ENCODE results near the gene GNPDA2.

GNPDA2 gene

DNA sequence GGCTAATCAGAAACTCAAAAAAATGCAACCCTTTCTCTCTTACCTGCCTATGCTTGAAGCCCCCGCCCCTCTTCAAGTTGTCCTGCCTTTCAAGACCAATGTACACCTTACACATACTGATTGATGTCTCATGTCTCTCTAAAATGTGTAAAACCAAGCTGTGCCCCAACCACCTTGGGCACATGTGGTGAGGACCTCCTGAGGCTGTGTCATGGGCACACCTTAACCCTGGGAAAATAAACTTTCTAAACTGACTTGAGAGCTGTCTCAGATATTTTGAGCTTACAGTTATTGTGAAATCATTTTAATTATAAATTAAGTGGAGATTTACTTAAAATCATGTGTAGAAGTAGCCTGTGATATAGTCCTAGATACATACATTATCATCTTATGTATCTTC is 25.9 kb downstream of the GNPDA2 start:
- Histone ChIP-seq H3K36me3 (ENCODE audit: control insufficient read depth, insufficient read depth, low read length) (no peaks in the 10 kb centered on the region; the same call in 1 of the 2 replicates), H3K4me3 (ENCODE audit: low read length) (no peak overlapping the region)
- no CpG with 5 or more reads among the region's 1 CpG for WGBS (ENCODE audit: insufficient coverage, insufficient read length)

DNA sequence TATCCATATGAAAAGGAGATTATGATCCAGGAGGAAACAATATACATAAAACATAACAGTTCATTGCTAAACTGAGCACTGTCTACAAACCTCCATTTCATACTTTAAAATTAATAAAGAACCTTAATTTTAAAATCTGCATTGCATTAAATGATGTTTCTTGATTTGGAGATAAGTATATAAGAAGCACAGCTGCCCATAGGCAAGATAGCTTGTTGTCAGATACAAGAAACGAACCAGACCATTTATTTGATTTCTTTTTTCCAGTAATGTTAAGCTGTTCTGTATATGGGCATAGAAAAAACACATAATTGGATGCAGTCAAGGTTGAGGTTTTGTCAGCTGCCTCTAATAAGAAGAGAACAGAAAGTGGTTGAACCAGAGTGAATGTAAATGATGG is 41.7 kb downstream of the GNPDA2 start:
- Histone ChIP-seq H3K27me3 (ENCODE audit: control insufficient read depth, insufficient read depth, low read length) (no peaks in the 10 kb centered on the region), H3K27ac (ENCODE audit: low read length) (no peak overlapping the region)
- WGBS (ENCODE audit: insufficient coverage, insufficient read length) = no CpG with 5 or more reads among the region's 1 CpG

More for the DNA sequence above, 25.9 kb downstream of the GNPDA2 start:
- no peak for DNase-seq (ENCODE audit: low read depth, low spot score)
- Histone ChIP-seq H3K27ac (ENCODE audit: low read length) (no peak overlapping the region), H3K4me1 (ENCODE audit: control insufficient read depth, insufficient read depth, low read length) (no peaks in the 10 kb centered on the region), H3K27me3 (ENCODE audit: control insufficient read depth, insufficient read depth, low read length) (no peaks in the 10 kb centered on the region), H3K9me3 (ENCODE audit: control insufficient read depth, insufficient read depth, low read length) (no peaks in the 10 kb centered on the region)

DNA sequence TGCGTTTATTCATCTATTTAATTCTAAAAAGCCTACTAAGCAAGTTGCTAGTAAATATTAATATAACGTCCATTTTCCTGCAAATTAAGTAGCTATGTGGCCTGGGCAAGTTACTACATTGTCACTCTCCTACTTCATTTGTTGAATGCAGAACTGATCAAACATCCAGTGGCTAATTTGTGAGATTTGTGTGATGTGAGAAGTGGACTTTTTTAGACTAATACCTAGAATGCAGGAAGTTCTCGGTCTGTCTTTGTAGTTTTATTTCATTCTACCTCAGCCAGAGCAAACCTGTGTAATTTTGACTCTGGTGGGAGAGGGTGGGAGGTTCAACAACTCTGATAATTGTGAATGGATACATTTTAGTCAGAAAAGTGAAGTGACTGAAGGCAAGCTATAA is 47.3 kb downstream of the GNPDA2 start:
- H3K9me3 ChIP-seq (ENCODE audit: control insufficient read depth, insufficient read depth, low read length) = no peaks in the 10 kb centered on the region
- H3K36me3 ChIP-seq (ENCODE audit: control insufficient read depth, insufficient read depth, low read length) = no peaks in the 10 kb centered on the region
- H3K27me3 ChIP-seq (ENCODE audit: control insufficient read depth, insufficient read depth, low read length) = no peaks in the 10 kb centered on the region
- peak overlapping the region; percentile 93; the same call in 1 of the 2 replicates for H3K4me3 ChIP-seq (ENCODE audit: low read length)
- no peaks in the 10 kb centered on the region for H3K4me1 ChIP-seq (ENCODE audit: control insufficient read depth, insufficient read depth, low read length)
- no CpG with 5 or more reads among the region's 3 CpGs for WGBS (ENCODE audit: insufficient coverage, insufficient read length)
- DNase-seq (ENCODE audit: low read depth, low spot score) = no peak
- no peak overlapping the region for H3K27ac ChIP-seq (ENCODE audit: low read length)

More for the DNA sequence above, 41.7 kb downstream of the GNPDA2 start:
- no peak for DNase-seq (ENCODE audit: low read depth, low spot score)
- Histone ChIP-seq H3K4me1 (ENCODE audit: control insufficient read depth, insufficient read depth, low read length) (no peaks in the 10 kb centered on the region), H3K36me3 (ENCODE audit: control insufficient read depth, insufficient read depth, low read length) (no peaks in the 10 kb centered on the region; the same call in 1 of the 2 replicates), H3K4me3 (ENCODE audit: low read length) (no peak overlapping the region), H3K9me3 (ENCODE audit: control insufficient read depth, insufficient read depth, low read length) (no peaks in the 10 kb centered on the region)

DNA sequence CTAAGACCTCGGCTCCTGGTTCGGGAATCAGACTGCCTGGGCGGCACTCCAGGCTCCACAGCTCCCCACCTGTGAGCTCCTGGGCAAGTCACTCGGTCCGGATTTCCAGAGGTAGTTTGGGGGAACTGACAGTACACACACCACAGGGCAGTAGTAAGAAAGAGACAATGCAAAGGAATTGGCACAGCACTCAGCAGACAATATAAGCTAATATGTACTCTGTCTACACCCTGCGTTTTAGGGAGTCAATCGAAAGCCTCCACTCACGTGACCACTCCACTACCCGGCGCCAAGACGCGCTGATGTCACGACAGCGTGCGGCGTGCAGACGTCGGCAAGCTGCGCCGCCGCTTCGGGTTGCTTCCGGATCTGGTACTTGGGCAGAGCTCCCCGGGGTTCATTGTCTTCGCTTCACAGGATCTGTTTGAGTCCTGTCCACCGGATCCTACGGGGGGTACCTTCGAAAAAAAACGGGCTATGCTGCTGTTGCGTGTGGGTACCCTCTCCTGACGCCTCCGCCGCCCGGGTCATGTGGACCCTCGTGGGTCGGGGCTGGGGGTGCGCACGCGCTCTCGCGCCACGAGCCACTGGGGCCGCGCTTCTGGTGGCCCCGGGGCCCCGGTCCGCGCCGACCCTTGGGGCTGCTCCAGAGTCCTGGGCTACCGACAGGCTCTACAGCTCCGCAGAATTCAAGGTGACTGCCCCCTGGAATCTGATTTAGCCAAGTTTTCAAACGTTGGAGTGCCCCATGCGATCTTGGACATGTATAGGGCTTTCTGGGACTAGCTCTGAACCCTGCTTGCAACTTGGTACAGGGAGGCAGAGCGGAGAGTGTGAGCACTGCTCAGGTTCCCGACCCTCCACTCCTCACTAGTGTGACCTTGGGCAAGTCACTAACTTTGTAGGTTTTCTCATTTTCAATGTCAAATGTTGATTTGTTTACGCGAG is 48.0 kb downstream of the GNPDA2 start, which contains the start of gene GUF1:
TSS of gene GUF1 (plus strand) at position 327 of the 948 bp plus-strand sequence. CDS start at position 530, 203 bp downstream.
- peak; percentile 78 for DNase-seq (ENCODE audit: low read depth, low spot score)
- Histone ChIP-seq H3K27ac (ENCODE audit: low read length) (no peak within 1 kb of the TSS), H3K9me3 (ENCODE audit: control insufficient read depth, insufficient read depth, low read length) (no peaks in the 10 kb centered on the region), H3K27me3 (ENCODE audit: control insufficient read depth, insufficient read depth, low read length) (no peaks in the 10 kb centered on the region), H3K4me1 (ENCODE audit: control insufficient read depth, insufficient read depth, low read length) (no peaks in the 10 kb centered on the region), H3K4me3 (ENCODE audit: low read length) (peak within 1 kb of the TSS; percentile 93), H3K36me3 (ENCODE audit: control insufficient read depth, insufficient read depth, low read length) (no peaks in the 10 kb centered on the region)
- WGBS (ENCODE audit: insufficient coverage, insufficient read length) = no CpG with 5 or more reads among the region's 57 CpGs

DNA sequence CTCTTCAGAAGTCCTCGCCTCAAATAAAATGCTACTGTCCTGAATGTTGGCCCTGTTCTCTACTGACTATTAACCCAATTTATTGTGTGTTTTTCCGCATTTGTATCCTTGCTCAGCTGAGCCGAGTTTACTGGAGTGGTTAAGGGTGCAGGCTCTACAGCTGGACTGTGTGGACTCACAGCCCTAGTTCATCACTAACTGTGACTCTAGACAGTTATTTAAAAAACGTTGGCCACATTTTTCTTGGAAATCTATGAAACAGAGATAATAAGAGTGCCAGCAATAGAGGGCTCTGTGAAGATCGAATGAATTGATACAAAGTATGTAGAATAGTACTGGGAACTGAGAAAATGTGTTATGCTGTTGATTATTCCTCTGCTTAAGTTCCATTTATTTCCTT is 51.0 kb downstream of the GNPDA2 start:
- no peak overlapping the region for H3K4me3 ChIP-seq (ENCODE audit: low read length)
- no peaks in the 10 kb centered on the region for H3K36me3 ChIP-seq (ENCODE audit: control insufficient read depth, insufficient read depth, low read length)
- no peak for DNase-seq (ENCODE audit: low read depth, low spot score)
- H3K9me3 ChIP-seq (ENCODE audit: control insufficient read depth, insufficient read depth, low read length) = no peaks in the 10 kb centered on the region
- no peaks in the 10 kb centered on the region for H3K4me1 ChIP-seq (ENCODE audit: control insufficient read depth, insufficient read depth, low read length)
- WGBS (ENCODE audit: insufficient coverage, insufficient read length) = no CpG with 5 or more reads among the region's 5 CpGs
- H3K27ac ChIP-seq (ENCODE audit: low read length) = no peak overlapping the region
- H3K27me3 ChIP-seq (ENCODE audit: control insufficient read depth, insufficient read depth, low read length) = no peaks in the 10 kb centered on the region

DNA sequence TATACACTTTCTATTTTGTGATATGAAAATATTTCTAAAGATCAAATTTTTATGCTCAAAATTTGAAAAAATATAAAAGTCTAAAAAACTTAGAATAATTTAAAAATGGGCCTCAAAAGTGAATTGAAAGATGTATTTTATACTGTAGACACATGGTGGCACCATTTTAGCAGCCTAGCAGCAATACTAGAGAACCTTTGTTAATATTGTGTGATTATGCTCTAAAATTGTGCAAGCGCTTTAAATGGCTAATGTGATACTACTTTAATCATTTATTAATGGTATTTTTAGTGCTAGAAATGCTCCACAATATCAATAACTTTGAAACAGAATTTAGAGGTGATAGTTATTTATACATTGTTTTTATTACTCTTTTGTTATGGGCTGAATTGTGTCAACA is 51.9 kb downstream of the GNPDA2 start:
- no peak overlapping the region for H3K27ac ChIP-seq (ENCODE audit: low read length)
- H3K4me1 ChIP-seq (ENCODE audit: control insufficient read depth, insufficient read depth, low read length) = no peaks in the 10 kb centered on the region
- H3K36me3 ChIP-seq (ENCODE audit: control insufficient read depth, insufficient read depth, low read length) = no peaks in the 10 kb centered on the region
- H3K4me3 ChIP-seq (ENCODE audit: low read length) = no peak overlapping the region
- no peaks in the 10 kb centered on the region for H3K9me3 ChIP-seq (ENCODE audit: control insufficient read depth, insufficient read depth, low read length)
- no peak for DNase-seq (ENCODE audit: low read depth, low spot score)
- H3K27me3 ChIP-seq (ENCODE audit: control insufficient read depth, insufficient read depth, low read length) = no peaks in the 10 kb centered on the region
- WGBS (ENCODE audit: insufficient coverage, insufficient read length) = no CpG with 5 or more reads among the region's 1 CpG

DNA sequence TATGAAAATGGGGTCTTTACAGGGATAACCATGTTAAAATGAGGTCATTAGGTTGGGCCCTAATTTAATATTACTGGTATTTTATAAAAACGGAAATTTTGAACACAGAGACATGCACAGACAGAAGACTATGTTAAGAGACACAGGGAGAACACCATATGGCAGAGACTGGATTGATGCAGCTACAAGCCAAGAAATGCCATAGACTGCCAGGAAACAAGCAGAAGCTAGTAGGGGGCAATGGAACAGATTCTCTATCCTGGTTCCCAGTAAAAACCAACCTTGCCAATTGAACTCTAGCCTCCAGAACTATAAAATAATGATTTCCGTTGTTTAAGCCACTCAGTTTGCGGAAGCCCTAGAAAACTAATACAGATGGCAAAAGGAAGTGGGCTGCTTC is 54.7 kb downstream of the GNPDA2 start:
- DNase-seq (ENCODE audit: low read depth, low spot score) = no peak
- Histone ChIP-seq H3K4me3 (ENCODE audit: low read length) (no peak overlapping the region), H3K27ac (ENCODE audit: low read length) (no peak overlapping the region), H3K36me3 (ENCODE audit: control insufficient read depth, insufficient read depth, low read length) (no peaks in the 10 kb centered on the region), H3K27me3 (ENCODE audit: control insufficient read depth, insufficient read depth, low read length) (no peaks in the 10 kb centered on the region), H3K4me1 (ENCODE audit: control insufficient read depth, insufficient read depth, low read length) (no peaks in the 10 kb centered on the region), H3K9me3 (ENCODE audit: control insufficient read depth, insufficient read depth, low read length) (no peaks in the 10 kb centered on the region)
- WGBS (ENCODE audit: insufficient coverage, insufficient read length) = no CpG with 5 or more reads among the region's 3 CpGs

DNA sequence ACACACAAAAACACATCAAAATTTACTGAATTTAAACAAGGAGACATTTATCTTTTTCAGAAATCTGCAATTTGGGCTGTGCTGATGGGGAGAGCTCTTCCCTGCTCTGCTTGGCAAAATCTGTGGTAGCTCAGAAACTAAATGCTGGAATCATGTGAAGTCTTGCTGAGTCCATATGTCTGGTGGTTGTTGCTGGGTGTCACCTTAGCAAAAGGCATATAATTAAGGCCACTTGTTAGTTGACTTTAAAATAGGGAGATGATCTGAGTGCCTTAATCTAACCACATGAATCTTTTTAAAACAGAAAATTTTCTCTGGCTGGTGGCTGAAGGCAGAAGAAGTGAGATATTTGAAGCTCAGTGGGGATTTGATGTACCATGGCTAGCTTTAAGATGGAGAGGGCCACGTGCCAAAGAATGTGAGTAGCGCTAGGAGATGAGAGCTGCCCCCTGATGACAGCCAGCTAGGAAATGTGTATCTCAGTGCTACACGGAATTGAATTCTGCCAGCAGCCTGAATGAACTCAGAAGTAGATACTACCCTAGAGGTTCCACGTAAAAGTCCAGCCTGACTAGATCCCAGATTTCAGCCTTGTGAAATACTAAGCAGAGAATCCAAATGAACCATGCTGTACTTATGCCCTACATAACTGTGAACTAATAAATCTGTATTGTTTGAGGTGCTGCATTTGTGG is 55.7 kb downstream of the GNPDA2 start:
- Histone ChIP-seq H3K27ac (ENCODE audit: low read length) (no peak overlapping the region), H3K9me3 (ENCODE audit: control insufficient read depth, insufficient read depth, low read length) (no peaks in the 10 kb centered on the region), H3K27me3 (ENCODE audit: control insufficient read depth, insufficient read depth, low read length) (no peaks in the 10 kb centered on the region), H3K4me1 (ENCODE audit: control insufficient read depth, insufficient read depth, low read length) (no peaks in the 10 kb centered on the region), H3K36me3 (ENCODE audit: control insufficient read depth, insufficient read depth, low read length) (no peaks in the 10 kb centered on the region), H3K4me3 (ENCODE audit: low read length) (no peak overlapping the region)
- no CpG with 5 or more reads among the region's 4 CpGs for WGBS (ENCODE audit: insufficient coverage, insufficient read length)
- no peak for DNase-seq (ENCODE audit: low read depth, low spot score)

DNA sequence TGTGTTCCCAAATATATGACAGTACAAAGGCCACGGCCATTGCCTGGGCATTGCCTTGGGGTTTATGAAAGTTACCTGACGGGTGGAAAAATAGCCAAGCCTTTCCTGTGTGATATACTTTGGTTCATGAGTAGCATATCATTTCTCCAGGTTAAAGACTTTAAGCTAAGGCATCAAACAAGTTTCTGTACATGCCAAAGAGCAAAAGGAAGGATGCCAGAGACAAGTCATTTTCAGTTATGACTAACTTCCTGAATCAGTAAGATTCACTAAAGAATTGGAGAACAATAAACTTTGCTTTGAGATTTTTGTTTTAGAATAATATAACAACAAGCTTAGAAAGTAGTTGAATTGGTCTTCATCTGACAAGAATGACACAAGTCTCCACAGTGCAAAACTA is 57.8 kb downstream of the GNPDA2 start:
- Histone ChIP-seq H3K4me3 (ENCODE audit: low read length) (no peak overlapping the region), H3K27ac (ENCODE audit: low read length) (no peak overlapping the region), H3K4me1 (ENCODE audit: control insufficient read depth, insufficient read depth, low read length) (no peaks in the 10 kb centered on the region), H3K36me3 (ENCODE audit: control insufficient read depth, insufficient read depth, low read length) (no peaks in the 10 kb centered on the region), H3K9me3 (ENCODE audit: control insufficient read depth, insufficient read depth, low read length) (no peaks in the 10 kb centered on the region), H3K27me3 (ENCODE audit: control insufficient read depth, insufficient read depth, low read length) (no peaks in the 10 kb centered on the region)
- WGBS (ENCODE audit: insufficient coverage, insufficient read length) = no CpG with 5 or more reads among the region's 2 CpGs
- no peak for DNase-seq (ENCODE audit: low read depth, low spot score)

DNA sequence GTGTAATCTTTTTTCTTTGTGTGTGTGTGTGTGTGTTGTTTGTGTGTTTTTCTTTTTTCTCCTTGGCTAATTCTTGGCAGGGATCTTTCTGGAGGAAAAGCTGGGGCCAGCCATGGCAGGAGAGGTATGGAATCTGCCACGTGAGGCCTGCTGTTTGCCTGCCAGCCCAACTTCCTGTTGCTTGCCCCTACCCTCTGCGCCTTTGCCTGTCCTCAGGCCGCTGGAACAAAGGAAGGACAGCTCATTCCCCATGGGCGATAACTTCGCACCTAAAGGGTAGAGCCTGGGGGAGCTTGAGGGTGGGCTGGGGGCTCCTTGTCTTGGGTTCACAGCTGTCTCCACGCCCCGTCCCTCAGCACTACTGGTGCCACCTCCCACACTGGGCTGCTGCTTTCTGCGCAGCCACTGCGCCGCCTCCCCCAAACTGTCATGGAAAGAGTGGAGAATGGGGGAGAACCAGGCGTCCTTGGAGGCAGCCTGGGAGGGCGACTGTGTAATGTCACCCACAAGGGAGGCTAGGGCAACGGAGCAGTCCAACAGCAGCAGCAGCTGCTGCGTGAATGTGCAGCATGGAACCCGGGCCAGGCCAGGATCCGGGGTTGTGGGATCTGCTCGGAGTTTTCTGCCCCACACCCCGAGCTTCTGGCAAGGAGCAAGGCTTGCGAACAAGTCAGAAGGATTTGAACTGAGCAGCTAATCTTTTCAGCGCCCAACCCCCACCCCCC is 62.7 kb downstream of the GNPDA2 start:
- H3K36me3 ChIP-seq (ENCODE audit: control insufficient read depth, insufficient read depth, low read length) = no peaks in the 10 kb centered on the region
- H3K27me3 ChIP-seq (ENCODE audit: control insufficient read depth, insufficient read depth, low read length) = no peaks in the 10 kb centered on the region
- H3K27ac ChIP-seq (ENCODE audit: low read length) = no peak overlapping the region
- no CpG with 5 or more reads among the region's 20 CpGs for WGBS (ENCODE audit: insufficient coverage, insufficient read length)
- H3K9me3 ChIP-seq (ENCODE audit: control insufficient read depth, insufficient read depth, low read length) = no peaks in the 10 kb centered on the region
- no peaks in the 10 kb centered on the region for H3K4me1 ChIP-seq (ENCODE audit: control insufficient read depth, insufficient read depth, low read length)
- H3K4me3 ChIP-seq (ENCODE audit: low read length) = no peak overlapping the region
- DNase-seq (ENCODE audit: low read depth, low spot score) = no peak

All from iPS DF 6.9 (cell line).